SK-N-SH (cell line): Measurements from ENCODE around the gene MNS1. TPM values are rescaled to one million over a fixed set of nuclear protein-coding genes. Genes with fewer than 3 reads are reported as not detected.

Experiments used
- EP300 ChIP-seq, 2 experiments: IDR thresholded peaks; 2 replicates each; pipeline versions ENCODE4 v1.4.0 to v1.6.1; 2012; ENCODE audit warnings: borderline replicate concordance in 1 of 2, low read depth in 1 of 2, low read length in 1 of 2
- JUND ChIP-seq: IDR thresholded peaks from 2 replicates; pipeline ENCODE4 v1.4.0; 2012
- MXI1 ChIP-seq: IDR thresholded peaks from 2 replicates; pipeline ENCODE4 v1.6.1; 2012; ENCODE audit warnings: mild to moderate bottlenecking, low read depth, low read length, improper control_type of control experiment
- polyA plus RNA-seq, 3 experiments: library from polyadenylated mRNA; depleted of rRNA; stranded (reverse); fragments of >200 nt; gene quantifications; 2 replicates each; pipeline ENCODE4 v1.2.3, GENCODE V29; 2012
- TF ChIP-seq, protein P1 (sequence below): fragments of 150-350 bp; IDR thresholded peaks from 2 replicates; pipeline ENCODE4 v1.6.1; 2016; ENCODE audit warnings: mild to moderate bottlenecking, low read depth, low read length

Gene MNS1
- polyA plus RNA-seq, 1 of the 3 experiments (the other 2 are of a cell fraction), result 0.90 TPM

DNA sequence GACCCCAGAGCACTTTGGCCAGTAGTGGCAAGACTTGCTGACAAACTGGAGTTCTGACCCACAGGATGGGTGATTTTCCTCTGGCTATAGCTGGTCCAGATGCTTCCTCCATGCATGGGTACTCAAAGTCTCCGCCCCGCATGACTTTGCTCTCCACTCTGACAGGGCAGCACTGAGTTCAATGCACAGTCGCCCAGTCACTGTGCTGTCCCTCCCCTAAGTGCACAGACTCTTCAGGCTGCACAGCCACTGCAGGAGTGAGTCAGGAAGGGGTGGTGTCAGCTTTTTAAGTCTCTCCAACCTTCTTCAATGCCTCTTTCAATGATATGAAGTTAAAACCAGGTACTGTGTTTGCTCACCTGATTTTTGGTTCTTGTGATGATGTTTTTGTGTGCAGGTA, 81.9 kb downstream of the MNS1 start (continued):
- TF ChIP-seq, protein P1, sequence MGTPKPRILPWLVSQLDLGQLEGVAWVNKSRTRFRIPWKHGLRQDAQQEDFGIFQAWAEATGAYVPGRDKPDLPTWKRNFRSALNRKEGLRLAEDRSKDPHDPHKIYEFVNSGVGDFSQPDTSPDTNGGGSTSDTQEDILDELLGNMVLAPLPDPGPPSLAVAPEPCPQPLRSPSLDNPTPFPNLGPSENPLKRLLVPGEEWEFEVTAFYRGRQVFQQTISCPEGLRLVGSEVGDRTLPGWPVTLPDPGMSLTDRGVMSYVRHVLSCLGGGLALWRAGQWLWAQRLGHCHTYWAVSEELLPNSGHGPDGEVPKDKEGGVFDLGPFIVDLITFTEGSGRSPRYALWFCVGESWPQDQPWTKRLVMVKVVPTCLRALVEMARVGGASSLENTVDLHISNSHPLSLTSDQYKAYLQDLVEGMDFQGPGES, result no peak
- no peak for TF ChIP-seq MXI1
- TF ChIP-seq JUND, result no peak
- no peak for TF ChIP-seq EP300 (IDR thresholded peaks at IDR 0.05; ENCODE audit: borderline replicate concordance in 1 of 2, low read depth in 1 of 2, low read length in 1 of 2)

Other genes starting within 250 kb of the MNS1 start
- 2.7 and 3.5 TPM in 2 replicates for gene RFX7, start 221.3 kb downstream of the MNS1 start, polyA plus RNA-seq (2012; rRNA removed)
- gene TEX9, start 99.7 kb downstream of the MNS1 start, polyA plus RNA-seq (2012; rRNA removed), result 1.9 and 2.6 TPM in 2 replicates